ENCODE measurements around the gene ASPSCR1. TPM values are rescaled to one million over a fixed set of nuclear protein-coding genes. Genes with fewer than 3 reads are reported as not detected.

The ASPSCR1 gene
- total RNA-seq, 1 donor from 2014 or later = 31.5 TPM

DNA sequence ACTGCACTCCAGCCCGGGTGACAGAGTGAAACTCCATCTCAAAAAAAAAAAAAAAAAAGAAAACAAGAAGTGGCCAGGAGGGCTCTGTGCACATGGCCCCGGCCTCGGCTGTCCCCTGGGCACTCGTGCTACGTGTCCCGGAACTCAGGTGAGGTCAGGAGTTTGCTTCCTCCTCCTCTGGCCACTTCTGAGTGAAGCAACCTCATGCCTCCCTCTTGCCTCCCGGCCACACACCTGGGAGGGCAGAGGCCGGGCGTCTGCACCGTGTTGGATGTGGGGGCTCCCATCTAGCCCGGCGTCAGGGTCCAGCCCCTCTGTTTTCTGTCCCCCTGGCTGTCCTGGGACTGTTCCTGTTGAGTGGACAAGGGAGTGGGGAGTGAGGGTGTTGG lies 22.2 kb downstream of the ASPSCR1 start:
- no peak for DNase-seq (ENCODE audit: low spot score)

DNA sequence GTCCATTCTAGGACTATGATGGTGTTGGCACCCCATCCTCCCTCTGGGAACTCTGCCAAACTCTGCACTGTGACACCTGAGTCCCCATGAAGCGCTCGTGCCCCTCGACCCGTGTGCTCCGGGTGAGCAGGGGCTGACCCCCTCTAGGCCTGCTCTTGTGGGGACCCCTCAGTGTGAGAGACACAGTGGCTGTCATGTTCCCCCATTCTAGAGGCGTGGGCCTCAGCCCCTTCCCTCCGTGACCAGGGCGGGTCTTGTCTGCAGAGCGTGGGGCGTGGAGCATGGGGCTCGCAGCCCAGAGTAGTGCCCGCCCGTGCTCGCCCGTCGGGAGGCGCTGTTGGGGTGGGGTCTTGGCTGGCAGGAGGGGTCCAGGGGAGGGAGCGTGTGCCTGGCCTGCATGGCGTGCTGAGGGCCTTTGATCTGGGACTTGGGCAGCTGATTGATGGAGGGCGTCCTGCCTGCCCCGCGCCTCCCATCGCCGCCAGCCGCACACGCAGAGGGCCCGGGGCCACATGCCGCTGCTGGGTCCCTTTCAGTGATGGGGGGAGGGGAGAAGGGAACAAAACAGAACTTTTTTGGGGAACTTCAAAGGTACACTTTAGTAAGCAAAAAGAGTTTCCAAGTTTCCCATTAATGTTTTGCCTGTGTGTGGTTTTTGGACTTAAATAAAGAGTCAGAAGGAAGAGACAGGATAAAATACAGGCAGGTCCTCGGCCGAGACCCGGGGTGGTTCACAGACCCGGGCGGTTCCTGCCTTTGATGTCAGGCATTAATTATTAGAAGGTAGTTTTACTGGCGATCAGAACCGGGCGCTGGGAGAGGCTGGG lies 22.8 kb downstream of the ASPSCR1 start:
- DNase-seq (ENCODE audit: low spot score) = no peak

DNA sequence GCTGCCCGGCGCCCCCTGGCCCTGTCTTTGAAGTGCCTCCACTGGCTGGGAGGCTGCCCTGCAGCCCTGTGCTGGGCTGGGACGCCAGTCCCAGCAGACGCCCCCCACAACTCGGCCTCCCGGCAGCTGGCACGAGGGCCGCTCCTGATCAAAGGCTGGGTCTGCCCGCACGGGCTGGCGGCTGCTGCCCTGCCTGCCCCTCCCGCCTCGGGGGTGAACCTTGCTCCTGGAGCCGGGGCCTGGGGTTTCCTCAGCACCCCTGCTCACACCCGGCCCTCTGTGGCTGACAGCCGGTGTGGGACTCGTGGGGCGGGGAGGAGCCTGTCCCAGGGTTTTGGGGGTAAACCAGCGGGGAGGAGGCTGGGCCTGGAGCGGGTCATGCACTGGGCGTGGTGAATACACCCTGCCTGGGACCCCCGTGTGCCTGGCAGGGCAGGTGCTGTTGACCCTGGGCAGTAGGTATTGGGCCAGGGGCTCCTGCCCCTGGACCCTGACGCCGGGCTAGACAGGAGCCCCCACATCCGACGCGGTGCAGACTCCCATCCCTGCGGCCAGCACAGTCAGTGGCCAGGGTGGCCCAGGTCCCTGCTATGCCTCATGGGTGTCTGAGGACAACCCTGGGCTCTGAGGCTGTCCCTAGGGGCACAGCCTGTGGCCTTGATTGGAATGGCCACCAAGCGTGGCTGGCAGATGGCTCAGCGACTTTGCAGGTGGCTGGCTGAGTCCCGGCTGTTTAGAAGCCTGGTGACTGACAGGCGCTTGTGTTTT lies 23.6 kb downstream of the ASPSCR1 start:
- DNase-seq (ENCODE audit: low spot score) = no peak

DNA sequence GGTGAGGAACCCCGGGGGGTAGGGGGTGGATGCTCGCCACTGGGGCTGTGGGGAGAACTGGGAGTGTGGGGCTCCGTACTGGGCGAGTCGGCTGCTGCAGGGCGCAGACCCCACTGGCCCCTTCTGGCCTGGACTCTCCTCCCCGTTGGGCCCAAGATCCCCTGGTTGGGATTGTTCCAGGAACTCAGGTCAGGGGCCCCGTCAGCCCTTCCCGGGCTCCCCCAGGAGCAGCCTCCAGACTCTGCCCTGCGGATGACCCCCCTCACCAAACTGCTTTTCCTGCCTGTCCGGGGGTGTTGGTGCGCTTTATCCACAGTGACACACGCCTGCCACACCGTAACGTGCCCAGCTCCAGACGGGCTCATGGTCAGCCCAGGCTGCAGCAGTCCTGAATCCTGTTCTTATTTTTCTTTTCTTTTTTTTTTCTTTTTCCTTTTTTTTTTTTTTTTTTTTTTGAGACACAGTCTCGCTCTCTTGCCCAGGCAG lies 24.2 kb downstream of the ASPSCR1 start:
- DNase-seq (ENCODE audit: low spot score) = no peak

DNA sequence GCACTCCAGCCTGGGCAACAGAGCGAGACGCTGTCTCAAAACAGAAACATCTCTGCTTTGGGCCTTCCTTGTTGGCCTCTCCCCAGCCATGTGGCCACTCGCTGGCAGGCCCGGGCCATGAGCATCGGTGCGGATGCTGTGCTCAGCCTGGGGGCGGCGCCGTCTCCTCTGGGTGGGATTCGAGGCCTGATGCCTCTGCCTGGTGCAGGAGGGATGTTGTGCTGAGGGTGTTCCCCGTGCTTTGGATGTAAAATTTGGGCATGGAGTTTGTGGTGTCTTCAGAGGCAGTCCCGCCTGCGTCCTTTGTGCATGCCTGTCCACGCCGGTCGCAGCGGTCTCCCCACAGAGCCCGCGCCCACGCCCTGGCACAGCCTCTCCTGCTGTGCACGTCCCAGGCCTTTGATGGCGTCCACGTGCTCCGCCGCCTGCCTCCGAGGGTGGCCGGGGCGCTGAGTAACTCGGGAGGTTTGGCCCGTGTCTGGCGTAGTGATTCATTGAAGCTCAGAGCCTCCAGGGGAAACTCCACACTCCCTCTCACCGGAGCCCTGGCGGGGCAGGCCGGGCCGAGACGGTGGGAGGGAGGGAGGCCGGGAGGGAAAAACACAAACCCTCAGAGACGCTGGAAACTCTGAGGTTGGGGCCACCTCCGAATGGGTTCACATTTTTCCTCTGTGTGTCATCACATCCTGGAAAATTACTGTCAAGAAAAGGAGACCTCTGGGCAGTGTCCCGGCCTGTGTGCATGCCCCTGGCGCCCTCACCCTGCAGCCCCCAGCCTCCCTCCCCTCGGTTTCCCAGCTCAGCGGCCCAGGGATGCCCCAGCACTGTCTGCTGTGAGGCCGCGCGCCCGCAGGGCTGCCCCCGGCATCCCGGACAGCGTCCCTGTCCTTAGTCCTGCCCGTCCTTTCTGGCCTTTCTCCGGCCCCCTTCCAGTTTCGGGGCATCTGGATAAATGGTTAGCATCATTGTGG lies 26.3 kb downstream of the ASPSCR1 start:
- DNase-seq (ENCODE audit: low spot score) = no peak

DNA sequence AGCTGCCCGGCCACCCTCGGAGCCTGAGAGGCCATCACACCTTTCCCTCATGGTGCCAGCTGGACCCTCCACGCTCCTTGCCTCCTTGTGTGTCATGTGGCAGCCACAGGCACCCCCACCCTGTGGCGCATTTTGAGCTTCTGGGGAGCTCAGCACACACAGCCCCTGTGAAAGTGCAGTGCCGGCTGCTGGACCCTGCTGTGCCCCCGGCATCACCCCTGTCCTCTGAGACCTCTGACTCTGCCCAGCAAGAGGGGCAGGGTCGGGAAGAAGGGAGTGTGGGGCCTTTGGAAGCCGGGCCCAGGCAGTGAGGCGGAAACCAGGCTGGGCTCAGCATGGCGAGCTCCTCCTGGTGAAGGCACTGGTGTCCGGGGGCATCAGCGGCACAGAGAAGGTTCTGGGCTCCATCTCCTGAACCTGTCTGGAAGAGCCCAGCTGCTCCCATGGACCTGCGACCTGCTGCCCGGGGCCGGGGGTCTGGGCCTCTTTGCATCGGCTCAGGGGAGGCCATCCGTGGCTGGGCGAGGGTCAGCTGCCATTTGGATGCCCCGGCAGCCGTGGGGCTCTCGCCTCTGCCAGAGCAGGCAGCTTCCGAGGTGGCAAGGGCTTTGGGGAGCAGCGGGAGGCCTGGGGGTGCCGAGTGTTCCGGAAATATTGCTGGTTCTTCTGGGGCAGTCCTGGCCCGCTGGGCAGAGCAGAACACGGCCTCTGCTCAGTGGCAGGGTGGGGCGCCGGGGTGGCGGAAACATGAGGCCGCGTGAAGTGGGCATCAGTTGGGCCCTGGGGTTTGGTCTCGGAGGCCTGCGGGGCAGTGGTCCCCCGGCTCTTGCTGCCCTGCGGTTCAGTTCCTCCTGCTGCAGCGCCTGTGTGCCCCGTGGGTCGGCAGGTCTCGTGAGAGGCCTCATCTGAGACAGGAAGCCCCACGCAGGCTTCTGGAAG lies 27.4 kb downstream of the ASPSCR1 start:
- DNase-seq (ENCODE audit: low spot score) = no peak

DNA sequence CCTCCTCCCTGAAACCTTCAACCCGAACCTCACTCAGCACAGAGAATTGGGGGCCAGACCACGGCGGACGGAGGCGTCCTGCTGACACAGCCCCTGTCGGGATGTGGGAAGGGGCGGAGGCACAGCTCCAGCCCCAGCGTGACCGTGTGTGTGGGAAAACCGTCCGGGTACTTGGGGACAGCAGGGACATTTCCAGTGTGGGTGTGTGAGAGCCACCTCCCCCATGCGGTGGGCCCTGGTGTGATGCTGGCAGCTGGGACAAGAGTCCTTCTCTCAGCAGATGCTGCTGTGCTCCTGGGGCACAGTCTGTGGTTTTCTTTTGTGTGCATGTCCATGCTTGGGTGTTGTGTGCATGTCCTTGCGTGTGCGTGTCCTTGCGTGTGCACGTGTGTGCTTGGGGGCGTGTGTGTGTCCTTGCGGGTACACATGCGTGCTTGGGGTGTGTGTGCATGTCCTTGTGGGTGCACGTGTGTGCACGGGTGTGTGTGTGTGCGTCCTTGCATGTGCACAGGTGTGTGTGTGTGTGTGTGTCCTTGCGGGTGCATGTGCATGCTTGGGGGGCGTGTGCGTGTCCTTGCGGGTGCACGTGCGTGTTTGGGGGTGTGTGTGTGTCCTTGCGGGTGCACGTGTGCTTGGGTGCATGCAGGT lies 28.4 kb downstream of the ASPSCR1 start:
- no peak for DNase-seq (ENCODE audit: low spot score)

DNA sequence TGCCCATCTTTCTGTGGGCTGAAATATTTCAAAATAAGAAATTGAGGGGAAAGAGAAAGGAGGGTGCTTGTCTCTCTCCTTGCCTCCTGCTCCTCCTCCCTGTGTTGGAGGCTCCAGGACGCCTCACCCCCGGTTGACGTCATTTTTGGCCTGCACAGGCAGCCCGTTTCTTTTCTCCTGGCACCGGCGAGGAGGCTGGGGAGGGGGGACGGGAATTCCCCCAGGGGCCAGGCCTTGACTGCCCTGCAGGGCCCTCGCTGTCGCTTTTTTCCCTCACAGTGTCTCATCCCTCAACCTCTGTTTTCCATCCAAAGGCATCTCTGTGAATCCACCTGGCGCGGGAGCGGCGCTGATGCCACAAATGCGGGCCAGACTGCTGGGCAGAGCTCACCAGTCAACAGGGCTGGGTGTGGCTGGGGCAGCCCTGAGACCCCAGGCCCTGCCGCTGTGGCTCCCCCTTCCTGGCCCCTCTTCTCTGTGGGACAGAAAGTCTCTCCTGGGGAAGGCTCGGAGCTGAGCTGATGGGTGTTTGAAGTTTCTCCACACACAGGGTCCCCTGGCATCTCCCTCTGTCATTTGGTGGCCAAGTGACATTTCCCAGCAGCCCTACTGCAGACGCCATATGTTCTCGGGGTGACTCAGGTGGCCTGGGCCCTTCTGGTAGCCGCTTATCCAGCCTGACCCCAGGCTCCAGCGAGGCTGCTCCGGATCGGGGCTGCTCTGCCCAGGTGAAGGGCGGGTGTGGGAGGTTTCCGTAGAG lies 29.2 kb downstream of the ASPSCR1 start:
- DNase-seq (ENCODE audit: low spot score) = no peak

DNA sequence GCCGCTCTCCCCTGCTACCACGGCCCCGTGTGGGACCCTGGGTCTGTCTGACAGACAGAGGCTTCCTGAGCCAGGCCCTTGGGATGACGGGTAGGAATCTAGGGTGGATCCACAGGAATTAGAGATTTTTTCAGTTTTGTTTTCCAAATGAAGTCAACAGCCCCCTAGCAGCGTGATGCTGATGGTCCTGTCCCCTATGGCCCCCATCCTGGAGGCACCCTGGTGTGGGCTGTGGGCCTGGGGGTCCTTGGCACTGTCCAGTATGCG lies 29.7 kb downstream of the ASPSCR1 start:
- DNase-seq (ENCODE audit: low spot score) = no peak

DNA sequence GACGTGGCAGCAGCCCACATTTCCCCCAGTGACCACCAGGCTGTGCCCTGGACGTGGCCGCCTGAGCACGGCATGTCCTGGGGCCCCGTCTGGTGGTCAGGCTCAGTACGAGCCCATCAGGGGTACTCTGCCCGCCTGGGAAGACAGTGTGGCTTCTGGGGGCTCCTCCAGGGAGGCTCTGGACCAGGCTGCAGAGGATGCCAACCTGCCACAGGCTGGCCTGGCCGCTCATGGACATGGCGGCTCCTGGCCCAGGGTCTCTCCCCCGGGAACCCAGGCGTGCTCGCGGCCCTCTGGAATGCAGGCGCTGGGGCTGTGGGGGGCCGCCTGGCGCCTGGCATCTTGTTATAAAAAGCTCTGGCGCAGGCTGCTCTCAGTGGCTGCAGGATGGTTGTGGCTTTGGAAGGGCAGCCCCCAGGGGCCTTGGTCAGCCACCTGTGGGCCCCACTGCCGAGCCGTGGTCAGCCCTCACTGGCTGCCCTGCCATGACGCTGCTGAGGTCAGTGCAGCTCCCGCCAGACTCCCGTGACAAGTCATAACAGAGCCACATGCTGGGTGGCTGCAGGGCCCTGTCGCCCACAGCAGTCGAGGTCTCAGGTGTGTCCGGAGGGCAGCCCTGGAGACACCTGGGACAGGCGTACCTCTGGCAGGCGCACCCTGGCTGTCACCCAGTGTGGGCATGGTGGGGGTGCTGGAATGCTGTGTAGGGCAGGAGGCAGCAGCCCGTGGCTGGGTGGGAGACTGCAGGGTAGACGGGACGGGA lies 30.2 kb downstream of the ASPSCR1 start:
- DNase-seq (ENCODE audit: low spot score) = no peak

DNA sequence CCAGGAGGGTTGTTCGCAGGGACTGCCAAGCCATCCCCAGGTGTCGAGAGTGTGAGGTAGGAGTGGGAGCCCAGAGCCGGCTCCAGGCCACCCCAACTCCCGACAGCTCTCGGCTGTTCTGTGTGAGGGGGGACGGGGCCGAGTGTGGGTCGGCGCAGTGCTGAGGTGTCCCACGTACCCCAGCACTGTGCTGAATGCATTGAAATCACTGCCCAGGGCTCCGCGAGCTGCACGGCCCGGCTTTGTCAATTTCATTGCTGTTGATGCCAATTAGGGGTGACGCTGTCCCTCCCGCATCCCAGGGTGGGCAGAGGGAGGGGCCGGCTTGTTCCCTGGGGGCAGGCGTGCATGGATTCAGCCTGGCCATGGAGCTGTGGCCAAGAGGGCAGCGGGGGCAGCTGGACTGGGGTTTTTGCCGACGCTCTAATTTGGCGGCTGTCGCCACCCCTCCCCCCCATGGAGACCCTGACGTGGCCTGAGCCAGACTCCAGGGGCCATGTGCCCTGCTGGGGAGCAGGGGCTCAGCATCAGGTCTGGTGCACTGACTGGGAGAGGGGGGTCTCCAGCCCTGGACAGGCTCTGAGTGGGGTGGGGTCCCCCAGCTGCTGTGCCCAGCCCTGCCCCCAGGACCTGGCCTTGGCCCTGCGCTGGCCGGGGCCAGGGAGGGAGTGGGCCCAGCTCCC lies 31.0 kb downstream of the ASPSCR1 start:
- DNase-seq (ENCODE audit: low spot score) = no peak

DNA sequence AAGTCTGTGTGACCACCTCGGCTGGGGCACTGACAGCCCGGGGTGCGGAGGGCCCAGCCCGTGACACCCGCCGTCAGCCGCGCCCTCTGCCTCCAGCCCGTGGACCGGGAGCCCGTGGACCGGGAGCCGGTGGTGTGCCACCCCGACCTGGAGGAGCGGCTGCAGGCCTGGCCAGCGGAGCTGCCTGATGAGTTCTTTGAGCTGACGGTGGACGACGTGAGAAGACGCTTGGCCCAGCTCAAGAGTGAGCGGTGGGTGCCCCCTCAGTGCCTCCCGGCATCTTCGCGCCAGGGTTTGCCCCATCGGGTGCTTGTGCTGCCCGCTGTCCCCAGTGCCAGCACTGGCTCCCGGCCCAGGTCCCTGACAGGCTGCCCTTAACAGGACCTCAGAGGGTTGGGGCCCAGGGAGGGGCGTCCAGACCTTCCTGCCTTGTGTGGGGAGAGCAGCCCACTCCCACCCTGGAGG lies 31.5 kb downstream of the ASPSCR1 start:
- no peak for DNase-seq (ENCODE audit: low spot score)

DNA sequence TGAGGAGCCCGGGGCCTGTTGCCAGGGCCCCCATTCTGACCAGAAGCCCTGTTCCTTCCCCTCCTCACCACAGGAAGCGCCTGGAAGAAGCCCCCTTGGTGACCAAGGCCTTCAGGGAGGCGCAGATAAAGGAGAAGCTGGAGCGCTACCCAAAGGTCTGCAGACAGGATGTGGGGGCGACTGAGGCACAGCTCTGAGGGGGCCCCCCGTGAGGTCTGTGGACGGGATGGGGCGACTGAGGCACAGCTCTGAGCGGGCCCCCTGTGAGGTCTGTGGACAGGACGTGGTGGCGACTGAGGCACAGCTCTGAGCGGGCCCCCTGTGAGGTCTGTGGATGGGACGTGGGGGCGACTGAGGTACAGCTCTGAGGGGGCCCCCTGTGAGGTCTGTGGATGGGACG lies 32.0 kb downstream of the ASPSCR1 start:
- no peak for DNase-seq (ENCODE audit: low spot score)

DNA sequence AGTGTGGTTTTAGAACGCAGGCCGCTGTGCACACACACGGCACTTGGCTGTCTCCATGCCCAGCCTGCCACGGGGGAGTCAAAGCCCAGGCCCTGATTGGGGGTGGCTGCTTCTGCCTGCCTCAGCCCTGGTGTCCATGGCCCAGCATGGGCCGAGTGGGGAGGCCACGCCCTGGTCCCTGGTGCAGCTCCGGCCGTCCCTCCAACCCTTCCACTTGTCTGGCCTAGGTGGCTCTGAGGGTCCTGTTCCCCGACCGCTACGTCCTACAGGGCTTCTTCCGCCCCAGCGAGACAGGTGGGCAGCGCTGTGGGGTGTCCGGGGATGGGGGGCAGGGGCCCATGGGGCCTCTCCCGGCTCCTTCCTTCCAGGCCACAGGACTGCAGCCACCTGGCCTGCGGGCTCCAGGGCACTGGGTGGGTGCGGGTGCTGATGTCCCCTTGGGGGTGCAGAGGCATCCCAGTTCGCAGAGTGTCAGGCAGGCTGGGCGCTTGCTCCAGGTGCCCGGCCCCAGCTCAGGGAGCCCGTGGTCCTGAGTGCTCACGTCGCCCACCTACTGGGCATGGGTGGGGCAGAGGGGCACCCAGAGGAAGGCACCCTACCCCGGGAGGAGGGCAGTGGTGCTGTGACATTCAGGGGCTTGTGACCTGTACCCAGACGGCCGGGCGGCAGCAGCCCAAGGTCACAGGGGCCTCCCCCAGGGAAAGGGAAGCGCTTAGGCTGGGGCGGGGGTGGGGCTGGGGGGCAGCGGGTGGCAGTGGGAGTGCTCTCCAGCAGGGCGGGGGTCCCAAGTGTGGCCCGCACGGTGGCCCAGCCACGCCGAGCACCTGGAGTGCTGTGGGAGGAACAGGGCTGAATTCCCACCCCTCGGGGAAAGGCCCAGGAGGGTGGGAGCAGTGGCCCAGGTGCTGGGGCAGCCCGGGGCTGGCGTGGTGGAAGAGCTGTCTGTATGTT lies 33.4 kb downstream of the ASPSCR1 start:
- DNase-seq (ENCODE audit: low spot score) = no peak

DNA sequence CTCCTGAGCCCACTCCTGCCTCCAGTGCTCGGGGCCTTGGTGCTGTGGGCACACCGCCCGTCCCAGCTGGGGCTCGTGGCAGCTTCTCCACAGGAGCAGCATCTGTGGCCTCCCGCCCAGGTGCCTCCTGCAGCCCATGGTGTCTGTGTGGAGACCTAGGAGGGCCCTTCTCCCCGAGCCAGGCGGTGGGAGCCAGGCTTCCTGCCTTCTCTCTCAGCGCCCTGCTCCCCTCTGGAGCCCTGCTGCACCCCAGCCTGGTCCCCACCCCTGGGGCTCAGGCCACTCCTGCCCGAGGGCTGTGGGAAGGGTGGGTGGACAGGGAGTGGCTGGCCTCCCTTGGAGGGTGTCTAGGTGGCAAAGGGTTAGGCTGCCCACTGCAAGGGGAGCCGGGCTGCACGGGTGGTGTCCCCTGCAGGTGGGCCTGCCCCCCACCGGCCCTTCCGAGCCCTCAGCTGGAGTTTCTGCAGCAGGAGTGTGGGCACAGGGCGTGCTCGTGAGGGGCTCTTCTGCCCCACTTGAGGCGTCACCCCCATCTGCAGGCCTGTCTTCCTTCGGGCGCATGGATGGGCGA lies 34.3 kb downstream of the ASPSCR1 start:
- DNase-seq (ENCODE audit: low spot score) = no peak

DNA sequence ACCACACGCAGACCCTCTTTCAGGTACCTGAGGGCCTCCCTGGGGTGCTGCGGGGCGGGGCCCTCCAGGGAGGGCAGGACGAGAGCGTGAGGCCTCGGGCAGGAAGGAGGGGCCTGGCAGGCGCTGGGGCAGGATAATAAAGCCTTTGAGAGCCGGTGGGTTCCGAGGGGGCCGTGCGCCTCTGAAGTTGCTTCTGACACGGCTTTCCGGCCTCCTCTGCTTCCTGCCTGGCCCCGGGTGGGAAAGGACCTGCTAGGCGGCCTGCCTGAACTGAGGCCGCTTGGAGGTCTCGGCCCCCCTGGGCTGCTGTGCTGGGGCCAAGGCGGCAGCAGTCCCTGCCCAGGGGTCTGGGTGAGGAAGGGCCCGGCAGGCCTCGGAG lies 34.8 kb downstream of the ASPSCR1 start:
- DNase-seq (ENCODE audit: low spot score) = no peak

Measured in mesenteric fat pad (tissue), 1 donor.